ENCODE results near the gene TRIP6.

The TRIP6 gene

GRCh38 chr7:100874577-100875355 is 7.6 kb downstream of the TRIP6 start, which contains the start of gene SRRT:
TSS of gene SRRT (plus strand) at chr7:100875103. CDS start at chr7:100875591, 488 bp downstream.
- peak; percentile 98 for DNase-seq (ENCODE audit: low spot score)

DNA sequence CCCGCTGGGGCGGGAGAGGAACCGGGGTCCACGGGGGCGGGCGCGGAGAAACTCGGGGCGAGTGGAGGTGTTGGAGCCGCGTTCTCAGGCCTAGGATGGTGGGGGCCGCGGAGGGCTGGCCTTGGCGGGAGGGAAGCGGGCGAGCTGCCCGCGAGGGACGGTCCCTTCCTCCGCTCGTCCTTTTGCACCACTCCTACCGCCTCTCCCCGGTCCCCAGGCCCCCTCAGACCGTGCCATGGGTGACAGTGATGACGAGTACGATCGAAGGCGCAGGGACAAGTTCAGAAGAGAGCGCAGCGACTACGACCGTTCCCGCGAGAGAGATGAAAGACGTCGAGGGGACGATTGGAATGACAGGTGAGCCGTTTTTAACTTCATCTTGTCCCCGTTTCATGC is 8.2 kb downstream of the TRIP6 start:
- DNase-seq (ENCODE audit: low spot score) = no peak

GRCh38 chr7:100878013-100878412 is 10.8 kb downstream of the TRIP6 start:
- DNase-seq (ENCODE audit: low spot score) = no peak

DNA sequence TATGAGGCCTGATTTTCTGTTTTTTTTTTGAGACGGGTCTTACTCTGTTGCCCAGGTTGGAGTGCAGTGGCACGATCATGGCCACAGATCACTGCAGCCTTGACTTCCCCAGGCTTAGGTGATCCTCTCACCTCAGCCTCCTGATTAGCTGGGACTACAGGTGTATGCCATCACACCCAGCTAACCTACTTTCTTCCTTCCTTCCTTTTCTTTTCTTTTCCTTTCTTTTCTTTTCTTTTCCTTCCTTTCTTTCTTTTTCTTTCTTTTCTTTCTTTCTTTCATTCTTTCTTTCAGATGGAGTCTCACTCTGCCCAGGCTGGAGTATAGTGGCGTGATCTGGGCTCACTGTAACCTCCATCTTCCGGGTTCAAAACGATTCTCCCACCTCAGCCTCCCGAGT is 11.5 kb downstream of the TRIP6 start:
- no peak for DNase-seq (ENCODE audit: low spot score)

GRCh38 chr7:100879685-100880261 is 12.6 kb downstream of the TRIP6 start:
- DNase-seq (ENCODE audit: low spot score) = no peak

DNA sequence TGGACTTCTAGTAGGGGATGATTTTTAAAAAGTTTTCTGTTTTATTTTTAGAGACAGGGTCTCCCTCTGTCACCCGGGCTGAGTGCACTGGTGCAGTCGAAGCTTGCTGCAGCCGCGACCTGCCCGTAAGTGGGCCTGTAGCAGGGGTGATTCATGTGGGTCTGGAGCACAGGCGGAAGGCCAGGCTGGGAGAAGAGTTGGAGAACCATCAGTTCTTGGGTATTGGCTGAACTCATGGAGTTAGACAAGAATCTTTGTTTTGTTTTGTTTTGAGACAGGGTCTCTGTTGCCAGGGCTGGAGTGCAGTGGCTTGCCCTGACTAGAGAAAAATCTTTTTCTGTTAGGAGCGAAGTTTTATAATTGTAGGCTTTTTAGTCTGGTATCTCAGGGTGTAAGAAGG is 13.5 kb downstream of the TRIP6 start:
- no peak for DNase-seq (ENCODE audit: low spot score)

- no peak for DNase-seq (ENCODE audit: low spot score)
Observed at GRCh38 chr7:100881136-100881535, 13.9 kb downstream of the TRIP6 start.

GRCh38 chr7:100882201-100882600 is 15.0 kb downstream of the TRIP6 start:
- no peak for DNase-seq (ENCODE audit: low spot score)

- DNase-seq (ENCODE audit: low spot score) = no peak
Observed at GRCh38 chr7:100882785-100883526, 15.8 kb downstream of the TRIP6 start.

DNA sequence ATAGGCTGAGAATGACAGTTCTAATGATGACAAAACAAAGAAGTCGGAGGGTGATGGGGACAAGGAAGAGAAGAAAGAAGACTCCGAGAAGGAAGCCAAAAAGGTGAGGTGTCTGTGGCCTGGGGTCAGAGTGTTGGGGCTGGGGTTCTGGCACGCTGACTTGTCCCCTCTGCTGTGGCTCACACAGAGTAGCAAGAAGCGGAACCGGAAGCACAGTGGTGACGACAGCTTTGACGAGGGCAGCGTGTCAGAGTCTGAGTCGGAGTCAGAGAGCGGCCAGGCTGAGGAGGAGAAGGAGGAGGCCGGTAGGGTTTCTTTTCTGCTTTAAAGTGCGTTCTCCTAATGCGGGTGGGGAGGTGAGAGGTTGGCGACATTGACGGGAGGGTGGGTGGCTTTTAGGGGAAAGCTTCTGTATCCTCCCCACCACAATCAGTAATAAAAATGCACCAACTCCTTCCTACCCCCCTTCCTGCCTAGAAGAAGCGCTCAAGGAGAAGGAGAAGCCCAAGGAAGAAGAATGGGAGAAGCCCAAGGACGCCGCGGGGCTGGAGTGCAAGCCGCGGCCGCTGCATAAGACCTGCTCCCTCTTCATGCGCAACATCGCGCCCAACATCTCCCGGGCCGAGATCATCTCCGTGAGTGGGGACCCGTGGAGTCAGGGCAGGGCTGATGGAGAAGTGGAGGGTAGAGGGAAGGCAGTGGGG is 17.7 kb downstream of the TRIP6 start:
- no peak for DNase-seq (ENCODE audit: low spot score)

GRCh38 chr7:100885440-100886141 is 18.4 kb downstream of the TRIP6 start:
- no peak for DNase-seq (ENCODE audit: low spot score)

DNA sequence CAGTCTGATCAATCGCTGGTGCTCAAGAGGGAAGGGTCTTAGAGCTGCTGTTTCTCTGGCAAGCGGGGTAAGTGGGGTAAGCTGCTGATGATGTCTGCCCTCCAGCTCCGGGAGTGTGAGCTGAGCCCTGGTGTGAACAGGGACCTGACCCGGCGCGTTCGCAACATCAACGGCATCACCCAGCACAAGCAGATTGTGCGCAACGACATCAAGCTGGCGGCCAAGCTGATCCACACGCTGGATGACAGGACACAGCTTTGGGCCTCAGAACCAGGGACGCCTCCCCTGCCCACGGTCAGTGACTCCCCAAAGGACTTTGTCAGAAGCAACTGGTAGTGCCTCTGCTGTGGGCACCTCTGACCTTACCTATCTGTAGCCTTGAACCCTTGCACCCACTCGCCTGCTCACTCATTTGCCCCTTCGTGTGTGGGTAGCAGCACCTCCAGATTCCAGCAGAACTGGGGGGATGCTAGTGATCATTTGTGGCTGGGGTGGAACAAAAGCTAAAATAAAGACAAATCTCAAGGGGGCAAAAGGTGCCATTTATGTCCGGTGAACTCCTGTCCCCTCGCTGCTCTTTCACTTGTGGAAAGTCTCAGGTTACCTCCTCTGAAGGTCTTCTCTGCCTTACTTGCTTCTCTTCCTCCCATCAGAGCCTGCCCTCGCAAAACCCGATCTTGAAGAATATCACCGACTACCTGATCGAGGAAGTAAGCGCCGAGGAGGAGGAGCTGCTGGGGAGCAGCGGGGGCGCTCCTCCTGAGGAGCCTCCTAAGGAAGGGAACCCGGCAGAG is 19.2 kb downstream of the TRIP6 start:
- no peak for DNase-seq (ENCODE audit: low spot score)

GRCh38 chr7:100886936-100887515 is 19.8 kb downstream of the TRIP6 start:
- no peak for DNase-seq (ENCODE audit: low spot score)

GRCh38 chr7:100887516-100888290 is 20.5 kb downstream of the TRIP6 start:
- DNase-seq (ENCODE audit: low spot score) = no peak

DNA sequence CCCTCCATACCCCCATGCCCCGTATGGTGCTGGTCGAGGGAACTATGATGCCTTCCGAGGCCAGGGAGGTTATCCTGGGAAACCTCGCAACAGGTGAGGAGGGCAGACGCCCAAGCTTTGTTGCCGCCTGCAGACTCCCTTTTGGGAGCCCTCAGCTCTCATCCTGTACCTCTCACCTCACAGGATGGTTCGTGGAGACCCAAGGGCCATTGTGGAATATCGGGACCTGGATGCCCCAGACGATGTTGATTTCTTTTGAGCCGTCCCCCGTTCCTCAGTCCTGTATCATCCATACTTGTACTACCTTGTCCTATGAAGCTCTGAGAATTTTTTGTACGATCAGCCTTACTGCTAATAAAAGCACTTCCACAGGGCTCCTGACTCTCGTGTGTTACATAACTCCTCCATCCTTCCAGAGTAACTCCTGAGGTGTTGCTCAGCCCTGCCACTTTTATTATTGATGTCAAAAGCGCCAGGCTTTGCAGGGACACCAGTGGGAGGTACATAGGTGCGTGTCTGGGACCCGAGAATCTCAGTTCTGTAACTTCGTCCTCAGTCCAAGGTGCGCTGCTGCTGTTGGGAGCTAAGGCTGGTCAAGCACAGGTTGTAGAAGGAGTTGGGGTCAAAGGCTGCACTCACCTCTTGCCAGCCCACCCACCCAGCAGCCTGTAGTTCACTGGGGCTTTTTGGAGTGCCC is 21.3 kb downstream of the TRIP6 start:
- DNase-seq (ENCODE audit: low spot score) = no peak

DNA sequence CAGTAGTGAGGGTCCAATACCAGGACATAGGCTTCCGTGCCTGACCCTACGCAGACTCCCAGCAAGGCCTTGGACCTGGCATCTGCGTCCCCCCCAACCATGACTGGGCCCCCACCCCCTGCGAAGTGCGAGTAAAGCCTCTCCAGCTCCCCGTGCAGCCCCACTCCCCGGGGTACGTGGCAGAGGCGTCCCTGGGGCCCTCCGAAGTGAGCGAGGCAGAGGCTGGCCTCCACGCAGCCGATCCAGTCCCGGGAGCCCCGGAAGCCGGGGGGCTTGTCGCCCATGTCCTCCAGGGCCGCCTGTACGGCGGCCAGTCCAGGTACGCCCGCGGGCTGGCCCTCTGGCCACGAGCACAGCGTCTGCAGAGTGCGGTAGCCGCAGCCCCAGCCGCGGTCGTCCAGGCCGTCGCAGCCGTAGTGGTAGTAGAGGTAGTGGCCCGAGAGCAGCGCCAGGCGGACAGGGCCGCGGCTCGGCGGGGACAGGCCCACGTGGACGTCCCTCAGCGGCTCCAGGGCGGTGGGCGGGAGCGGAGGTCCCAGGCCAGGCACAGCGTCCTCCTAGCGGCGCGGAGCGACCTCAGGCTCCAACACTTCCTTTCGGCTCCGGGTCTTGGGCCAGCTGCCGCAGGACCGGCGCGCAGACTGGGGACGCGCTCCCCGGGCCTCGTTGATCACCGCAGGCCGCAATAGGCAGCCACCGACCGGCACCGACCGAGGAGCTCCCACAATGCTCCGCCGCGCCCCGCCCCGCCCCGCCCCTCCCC is 22.0 kb downstream of the TRIP6 start, which contains the start of gene UFSP1:
UFSP1 (minus strand) TSS at position 728 of the 763 bp plus-strand sequence; CDS start at position 284, 444 bp downstream.
- no peak for DNase-seq (ENCODE audit: low spot score)

DNA sequence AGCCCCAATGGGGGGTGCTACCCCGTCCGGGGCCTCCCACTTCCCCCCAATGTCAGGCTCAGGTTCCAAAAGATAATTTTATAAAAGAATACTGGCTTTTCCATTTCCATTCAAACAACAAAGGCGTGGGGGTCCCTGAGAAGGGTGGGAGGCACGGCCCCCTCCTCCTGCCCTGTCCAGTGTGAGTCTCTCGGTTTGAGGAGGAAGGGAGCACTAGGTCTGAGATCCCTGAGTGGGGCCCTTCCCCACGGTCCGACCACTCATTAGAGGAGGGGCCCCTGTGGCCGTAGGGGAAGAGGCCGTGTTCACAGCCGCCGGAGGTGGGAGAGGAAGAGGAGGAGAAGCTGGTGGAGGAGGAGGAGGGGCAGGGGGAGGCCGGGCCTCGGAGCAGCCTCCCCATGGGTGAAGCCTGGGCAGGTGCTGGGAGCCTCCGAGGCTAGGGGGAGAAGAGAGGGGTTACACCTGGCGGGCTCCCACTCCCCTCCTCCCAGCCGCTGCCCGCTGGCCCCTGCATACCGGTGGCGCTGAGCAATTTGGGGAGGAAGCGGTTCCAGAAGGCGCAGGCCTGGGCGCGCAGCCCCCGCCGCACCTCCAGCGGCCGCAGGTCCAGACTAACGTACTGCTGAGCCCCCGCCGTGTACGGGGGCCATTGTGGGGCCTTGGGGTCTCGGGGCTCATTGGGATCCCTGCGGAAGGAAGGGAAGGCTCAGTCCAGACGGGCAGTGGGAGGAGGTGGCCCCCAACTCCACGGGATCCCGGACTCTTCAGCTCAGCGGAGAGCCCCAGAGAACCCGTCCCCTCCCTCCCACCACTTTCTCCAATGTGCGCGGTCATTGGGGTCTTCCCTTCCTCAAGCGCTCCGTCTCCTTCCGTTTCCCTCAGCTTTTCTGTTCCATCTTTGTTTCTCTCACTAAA is 23.7 kb downstream of the TRIP6 start:
- peak; percentile 32 for DNase-seq (ENCODE audit: low spot score)
